NCI-H460 (cell line): ENCODE results near the gene NMT2. TPM values are rescaled to one million over a fixed set of nuclear protein-coding genes. Genes with fewer than 3 reads are reported as not detected.

ENCODE experiments used
- DNase-seq: peaks from one replicate; pipeline ENCODE4 v3.0.0-alpha.2; 2016; ENCODE audit warnings: low read depth; ENCODE audit errors: extremely low read depth
- total RNA-seq: library from RNA; depleted of rRNA; stranded (reverse); fragments of >200 nt; shearing (Covaris generic); gene quantifications from 2 replicates; pipeline ENCODE4 v1.2.3, GENCODE V29; 2014

NMT2 gene
- total RNA-seq, 1 experiment from 2014 or later, result 17.5 TPM

GRCh38 chr10:15103513-15103912 lies 65.0 kb downstream of the NMT2 start:
- no peak for DNase-seq

DNA sequence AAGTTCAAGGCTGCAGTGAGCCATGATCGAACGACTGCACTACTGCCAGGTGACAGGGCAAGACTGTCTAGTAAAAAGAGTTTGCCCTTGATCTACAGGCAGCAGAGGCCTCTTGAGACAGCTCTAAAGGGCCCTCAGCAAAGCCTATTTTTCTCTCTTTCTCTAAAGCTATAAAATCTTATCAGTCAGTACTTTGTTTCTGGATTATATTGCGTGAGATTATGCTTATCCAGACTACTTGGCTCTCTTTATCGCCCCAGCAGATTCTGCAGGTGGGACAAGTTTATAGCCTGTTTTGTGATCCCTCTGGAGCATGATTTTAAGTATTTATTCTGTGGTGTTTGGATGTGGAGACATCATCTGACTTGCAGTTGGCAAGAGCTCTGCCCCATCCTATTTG lies 68.6 kb downstream of the NMT2 start:
- DNase-seq, result no peak

DNA sequence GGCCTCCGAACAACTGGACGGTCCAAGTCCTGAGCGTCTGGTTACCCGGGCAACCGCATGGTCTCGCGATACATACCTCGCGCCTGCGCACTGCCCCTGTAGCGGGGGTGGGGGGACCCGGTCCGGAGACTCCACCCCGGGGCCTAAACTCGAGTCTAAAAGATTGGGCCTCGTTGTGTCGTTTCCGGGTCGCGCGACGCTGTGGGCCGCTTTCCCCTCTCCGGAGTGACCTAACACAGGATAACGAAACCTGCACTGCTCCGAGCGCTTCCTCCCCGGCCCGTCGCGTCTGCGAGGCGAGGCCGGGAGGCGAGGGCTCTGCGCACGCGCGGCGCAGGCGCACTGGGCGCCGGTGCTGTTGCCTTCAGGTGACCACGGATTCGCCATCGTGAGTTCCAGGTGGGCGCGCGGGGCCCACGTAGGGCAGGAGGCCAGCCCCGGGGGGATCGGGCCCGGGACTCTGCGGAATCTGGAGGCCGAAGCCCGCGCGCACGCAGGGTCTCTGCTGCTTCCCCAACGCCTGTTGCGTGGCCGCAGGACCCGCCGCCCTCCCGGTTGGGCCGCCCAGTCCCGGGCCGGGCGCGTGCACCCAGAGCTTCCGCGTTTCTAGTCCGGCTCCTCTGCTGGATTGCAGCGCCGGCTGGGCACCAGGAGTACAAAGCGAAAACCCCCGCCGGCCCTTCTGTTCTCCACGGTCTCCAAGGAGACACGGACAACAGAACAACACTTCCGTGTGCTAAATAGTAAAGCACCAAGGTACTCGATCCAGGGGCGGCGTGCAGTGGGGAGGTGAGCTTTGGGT lies 71.3 kb downstream of the NMT2 start, which contains the start of gene RPP38:
Gene RPP38, plus strand, starts transcription at position 345 of the 802 bp plus-strand sequence. CDS start 5,960 bp downstream, outside the sequence.
- DNase-seq, result peak; percentile 90

DNA sequence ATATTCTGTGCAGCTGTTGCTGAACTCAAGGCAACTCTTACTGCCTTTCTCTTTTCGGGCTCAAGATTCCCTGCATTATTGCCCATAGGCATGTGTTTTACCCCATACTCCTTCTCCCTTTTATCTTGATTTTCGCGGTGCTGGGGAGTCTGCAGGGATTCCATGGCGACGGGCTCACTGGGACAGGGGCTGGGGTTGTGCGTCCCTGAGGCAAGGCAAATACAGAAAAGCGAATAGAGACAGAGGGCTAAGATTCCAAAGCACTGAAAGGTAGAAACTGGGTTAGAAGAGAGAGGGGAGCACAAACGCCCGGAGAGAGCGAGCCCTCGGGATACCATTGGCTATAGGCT lies 71.9 kb downstream of the NMT2 start:
- no peak for DNase-seq

- DNase-seq, result no peak
Measured at GRCh38 chr10:15092855-15093408, 75.6 kb downstream of the NMT2 start.

DNA sequence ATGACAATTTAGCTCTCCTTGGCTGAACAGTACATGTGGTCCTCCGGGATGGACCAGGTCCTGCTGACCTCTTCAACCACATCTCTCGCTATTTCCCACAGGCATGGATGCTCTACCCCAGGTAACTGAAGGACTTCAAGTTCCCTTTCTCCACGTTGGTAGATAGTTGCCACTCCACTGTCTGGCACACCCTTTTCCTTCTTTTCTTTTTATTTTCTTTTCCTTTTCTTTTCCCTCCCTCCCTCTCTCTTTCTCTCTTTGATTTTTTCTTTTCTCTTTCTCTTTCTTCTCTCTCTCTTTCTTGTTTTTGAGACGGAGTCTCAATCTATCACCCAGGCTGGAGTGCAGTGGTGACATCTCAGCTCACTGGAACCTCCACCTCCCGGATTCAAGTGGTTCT lies 77.1 kb downstream of the NMT2 start:
- DNase-seq, result no peak

- DNase-seq, result peak; percentile 61
Measured at GRCh38 chr10:15088428-15089261, 79.8 kb downstream of the NMT2 start, which contains the start of gene ACBD7. ACBD7 (minus strand) TSS chr10:15088776; CDS start chr10:15088728, 48 bp downstream.

- DNase-seq, result peak; percentile 85
Measured at GRCh38 chr10:15084502-15084922, 84.0 kb downstream of the NMT2 start.

- no peak for DNase-seq
Measured at GRCh38 chr10:15083674-15084501, 84.6 kb downstream of the NMT2 start.

- no peak for DNase-seq
Measured at GRCh38 chr10:15075421-15075820, 93.1 kb downstream of the NMT2 start.

GRCh38 chr10:15072358-15072757 lies 96.1 kb downstream of the NMT2 start:
- DNase-seq, result no peak

DNA sequence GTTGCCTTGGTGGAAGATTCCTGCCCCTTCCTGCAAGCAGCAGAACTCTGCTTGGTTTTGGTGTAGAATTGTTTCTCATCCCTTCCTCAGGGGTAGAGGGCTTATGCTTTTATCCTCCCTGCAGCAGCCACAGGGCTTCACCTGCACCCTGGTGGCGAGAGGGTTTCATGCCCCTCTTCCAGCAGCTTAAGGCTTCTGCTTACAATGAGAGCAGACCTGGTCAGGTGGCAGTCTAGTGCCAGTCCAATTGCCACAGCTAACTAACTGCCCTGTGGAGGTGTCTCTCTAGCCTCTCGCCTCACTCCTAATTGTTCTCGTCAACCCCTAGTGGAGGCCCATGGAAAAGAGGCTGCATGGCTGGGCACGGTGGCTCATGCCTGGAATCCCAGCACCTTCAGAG lies 99.3 kb downstream of the NMT2 start:
- DNase-seq, result no peak

DNA sequence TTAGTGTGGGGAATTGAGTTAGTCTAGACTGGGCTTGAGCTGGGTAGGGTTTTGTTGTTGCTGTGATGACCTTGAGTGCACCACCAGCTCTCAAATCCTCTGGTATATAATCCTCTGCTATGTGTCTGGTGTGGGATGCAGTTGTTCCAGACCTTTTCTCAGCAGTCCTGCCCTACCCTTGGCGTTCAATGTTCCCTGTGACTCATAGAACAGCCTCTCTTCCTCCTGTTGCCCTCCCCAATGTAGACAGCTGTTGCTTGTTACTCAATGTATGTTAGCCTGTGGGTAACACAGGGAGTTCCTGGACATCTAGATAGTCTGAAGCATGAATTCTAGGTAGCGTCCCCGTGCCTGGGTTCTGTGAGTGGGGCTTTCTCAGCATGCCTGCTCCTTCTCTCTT lies 99.7 kb downstream of the NMT2 start:
- DNase-seq, result no peak

GRCh38 chr10:15067154-15067553 lies 101.3 kb downstream of the NMT2 start:
- DNase-seq, result no peak

GRCh38 chr10:15060638-15061037 lies 107.9 kb downstream of the NMT2 start:
- DNase-seq, result no peak

DNA sequence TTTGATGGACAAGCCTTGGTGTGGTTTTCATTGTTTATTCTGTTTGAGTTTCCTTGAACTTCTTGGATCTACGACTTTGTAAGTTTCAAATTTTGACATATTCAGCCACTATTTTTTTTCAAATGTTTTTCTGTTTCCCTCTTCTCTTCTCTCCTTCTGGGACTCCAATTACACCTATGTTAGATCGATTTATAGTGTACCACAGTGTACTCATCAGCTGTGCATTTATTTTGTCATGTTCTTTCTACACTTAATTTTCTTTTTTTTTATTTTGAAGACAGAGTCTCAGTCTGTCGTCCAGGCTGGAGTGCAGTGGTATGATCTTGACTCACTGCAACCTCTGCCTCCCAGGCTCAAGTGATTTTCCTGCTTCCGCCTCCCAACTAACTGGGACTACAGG lies 108.6 kb downstream of the NMT2 start:
- DNase-seq, result no peak

DNA sequence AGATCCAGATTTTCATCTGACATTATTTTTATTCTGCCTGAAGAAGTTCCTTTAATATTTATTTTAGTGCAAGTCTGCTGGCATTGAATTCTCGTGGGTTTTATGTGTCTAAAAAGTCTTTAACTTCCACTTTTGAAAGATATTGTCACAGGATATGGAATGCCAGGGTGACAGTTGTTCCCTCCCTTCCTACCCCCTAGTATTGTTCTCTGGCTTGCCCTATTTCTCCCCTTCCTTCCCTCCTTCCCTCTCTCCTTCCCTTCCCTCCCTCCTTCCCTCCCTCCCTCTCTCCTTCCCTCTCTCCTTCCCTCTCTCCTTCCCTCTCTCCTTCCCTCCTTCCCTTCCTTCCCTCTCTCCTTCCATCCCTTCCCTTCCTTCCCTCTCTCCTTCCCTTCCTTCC lies 109.8 kb downstream of the NMT2 start:
- no peak for DNase-seq
